Naive thymus-derived CD8-positive, alpha-beta T cell (primary cell): Measurements from ENCODE around the gene EXOC4. TPM values are rescaled to one million over a fixed set of nuclear protein-coding genes. Genes with fewer than 3 reads are reported as not detected.
"Not testable (repeated sequence)": the region's sequence is repeated elsewhere in the genome, so short reads cannot be mapped to it uniquely, and the experiment has no call there.

ENCODE experiments used
- ATAC-seq, 2 donors: fragments of 150-1000 bp; cut with Tn5 transposase in 1 of 2; sonication (Bioruptor Pico), chemical (Tn5 transposase) in 1 of 2; 1 replicate in 1 of 2; 2 replicates in 1 of 2; pipeline ENCODE4 v1.10.0; 2021; ENCODE audit warnings: mild to moderate bottlenecking in 2 of 2, moderate library complexity in 2 of 2
- POLR2A ChIA-PET: fragments of 350-600 bp; sonication (Branson Sonifier 250); formaldehyde crosslinking; loops from one replicate; lab custom pipeline; 2021; ENCODE audit warnings: antibody characterized with exemption; lab: Charles Lee
- DNase-seq, 10 donors: peaks; one replicate each; pipeline versions ENCODE4 v3.0.0 to v3.0.0-alpha.2; 2020 to 2022
- H3K27ac Mint-ChIP-seq, 10 donors: one replicate each; pipeline ENCODE4 v1.8.0; 2020 to 2022; ENCODE audit warnings: mild to moderate bottlenecking in 10 of 10, mixed read lengths in 10 of 10, moderate library complexity in 4 of 10, inconsistent platforms in 1 of 10
- H3K27me3 Mint-ChIP-seq, 5 donors: one replicate each; pipeline ENCODE4 v1.8.0; 2021 to 2022; ENCODE audit warnings: mixed read lengths in 5 of 5
- H3K36me3 Mint-ChIP-seq, 3 donors: one replicate each; pipeline ENCODE4 v1.8.0; 2020 to 2022; ENCODE audit warnings: mixed read lengths in 3 of 3, mild to moderate bottlenecking in 2 of 3, inconsistent platforms in 1 of 3
- H3K4me1 Mint-ChIP-seq, 4 donors: one replicate each; pipeline ENCODE4 v1.8.0; 2021 to 2022; ENCODE audit warnings: mixed read lengths in 4 of 4
- H3K4me3 Mint-ChIP-seq, 10 donors: one replicate each; pipeline ENCODE4 v1.8.0; 2020 to 2022; ENCODE audit warnings: mild to moderate bottlenecking in 10 of 10, mixed read lengths in 10 of 10, moderate library complexity in 6 of 10, inconsistent platforms in 1 of 10
- H3K9me3 Mint-ChIP-seq, 9 donors: one replicate each; pipeline ENCODE4 v1.8.0; 2020 to 2022; ENCODE audit warnings: mixed read lengths in 9 of 9, mild to moderate bottlenecking in 3 of 9, inconsistent platforms in 1 of 9, moderate library complexity in 1 of 9
- polyA plus RNA-seq, 3 donors: library from polyadenylated mRNA; unstranded; fragments of 300-500 nt; fragmentation: Illumina TruSeq; gene quantifications; one replicate each; pipeline ENCODE4 v1.2.3, GENCODE V29; 2021
- total RNA-seq, 8 experiments: library from RNA in 2 of 8; stranded (reverse) in 2 of 8; gene quantifications; one replicate each; pipeline ENCODE4 v1.2.3 and lab custom pipeline; 2021 to 2026

Gene EXOC4
- total and polyA plus RNA-seq, 5 experiments from 2014 or later: 29.4 to 68.6 (median 42.4) TPM

DNA sequence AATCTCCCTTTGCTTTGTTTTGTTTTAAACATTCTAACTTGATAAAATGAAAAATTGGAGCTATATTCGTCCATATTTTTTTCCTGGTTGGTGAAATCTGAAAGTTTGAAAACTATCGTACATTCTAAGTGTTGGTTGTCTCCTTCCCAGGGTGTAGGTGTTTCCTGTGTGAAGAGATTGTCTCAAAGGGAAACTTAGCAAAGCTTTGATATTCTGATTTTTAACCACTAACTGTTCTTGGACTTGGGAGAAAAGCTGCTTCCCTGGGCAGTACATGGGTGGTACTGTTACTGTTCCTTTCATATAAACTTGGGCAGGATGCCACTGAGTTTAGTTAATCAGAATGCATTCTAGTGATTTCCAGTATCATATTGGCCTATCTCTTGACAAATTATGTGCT lies 620.8 kb downstream of the EXOC4 start:
- H3K36me3 Mint-ChIP-seq: peaks cover 0 to 12% (median 10%) of the 10 kb centered on the region in 3 donors
- POLR2A ChIA-PET: no interaction called here
- H3K27me3 Mint-ChIP-seq: no peaks in the 10 kb centered on the region
- H3K4me3 Mint-ChIP-seq: no peak overlapping the region
- DNase-seq: no peak
- H3K4me1 Mint-ChIP-seq: peaks cover 25 to 62% (median 44%) of the 10 kb centered on the region in 4 donors
- H3K9me3 Mint-ChIP-seq: peaks cover 0 to 4% (median 0%) of the 10 kb centered on the region in 9 donors
- ATAC-seq: no peak
- peak overlapping the region in 1 of 10 donors; percentile 60 for H3K27ac Mint-ChIP-seq

DNA sequence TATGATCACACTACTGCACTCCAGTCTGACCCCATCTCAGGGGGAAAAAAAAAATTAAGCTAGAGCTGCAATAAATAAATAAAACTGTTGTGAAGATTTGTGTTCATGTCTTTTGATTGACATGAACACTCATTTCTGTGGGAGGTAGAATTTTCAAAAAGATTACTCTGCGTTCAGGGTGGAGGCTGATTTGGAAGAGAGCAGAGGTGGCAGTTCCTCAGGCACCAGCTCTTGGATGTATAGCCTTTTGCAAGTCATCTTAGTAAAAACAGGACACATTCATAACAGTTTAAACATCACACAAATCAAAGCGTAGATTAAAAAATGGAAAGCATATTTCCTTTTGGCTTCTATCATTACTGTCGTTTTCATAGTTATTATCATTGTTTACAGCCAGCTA lies 630.7 kb downstream of the EXOC4 start:
- Mint-ChIP-seq H3K4me1 (peaks cover 0 to 8% (median 3%) of the 10 kb centered on the region in 4 donors), H3K27me3 (no peaks in the 10 kb centered on the region), H3K4me3 (no peak overlapping the region), H3K27ac (no peak overlapping the region), H3K9me3 (peaks cover 0 to 22% (median 6%) of the 10 kb centered on the region in 9 donors), H3K36me3 (peaks cover 5 to 20% (median 10%) of the 10 kb centered on the region in 3 donors)
- DNase-seq: no peak
- POLR2A ChIA-PET: no interaction called here
- no peak for ATAC-seq

DNA sequence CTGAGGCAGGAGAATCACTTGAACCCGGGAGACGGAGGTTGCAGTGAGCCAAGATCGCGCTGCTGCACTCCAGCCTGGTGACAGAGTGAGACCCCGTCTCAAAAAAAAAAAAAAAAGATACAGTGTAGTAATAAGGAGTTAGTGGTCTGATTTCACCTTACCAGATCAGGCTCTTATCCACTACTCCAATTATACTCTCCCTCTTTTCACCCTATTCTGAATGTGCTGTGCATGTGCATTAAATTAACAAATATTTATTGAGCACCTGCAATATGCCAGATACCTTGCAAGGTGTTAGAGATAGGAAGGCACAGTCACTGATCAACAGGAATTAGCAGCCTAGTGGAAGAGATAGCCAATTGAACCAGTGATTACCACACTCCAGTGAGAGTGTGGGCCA lies 632.3 kb downstream of the EXOC4 start:
- no peak for ATAC-seq
- H3K4me1 Mint-ChIP-seq: peaks cover 0 to 6% (median 2%) of the 10 kb centered on the region in 4 donors
- DNase-seq: no peak
- POLR2A ChIA-PET: no interaction called here
- H3K9me3 Mint-ChIP-seq: peaks cover 0 to 28% (median 10%) of the 10 kb centered on the region in 9 donors
- no peak overlapping the region for H3K27ac Mint-ChIP-seq
- no peaks in the 10 kb centered on the region for H3K27me3 Mint-ChIP-seq
- peaks cover 3 to 24% (median 10%) of the 10 kb centered on the region in 3 donors for H3K36me3 Mint-ChIP-seq
- no peak overlapping the region for H3K4me3 Mint-ChIP-seq

DNA sequence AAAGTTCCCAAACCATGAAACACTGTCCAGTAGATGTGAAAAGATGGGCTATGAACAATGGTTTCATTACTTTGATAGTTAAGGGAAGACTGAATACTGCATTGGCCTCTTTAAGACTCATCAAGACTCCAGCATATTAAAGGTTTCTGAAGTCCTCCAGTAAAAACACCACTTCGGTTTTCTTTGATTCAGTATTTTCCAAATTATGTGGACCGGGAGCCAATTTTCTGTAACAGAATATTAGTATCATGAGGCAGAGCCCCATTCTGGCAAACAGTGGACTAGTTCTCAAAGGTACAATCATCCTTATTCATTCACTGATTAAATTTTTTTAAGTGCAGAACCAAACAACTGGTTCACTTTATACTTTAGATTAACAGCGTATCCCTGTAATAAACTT lies 633.2 kb downstream of the EXOC4 start:
- ATAC-seq: no peak

DNA sequence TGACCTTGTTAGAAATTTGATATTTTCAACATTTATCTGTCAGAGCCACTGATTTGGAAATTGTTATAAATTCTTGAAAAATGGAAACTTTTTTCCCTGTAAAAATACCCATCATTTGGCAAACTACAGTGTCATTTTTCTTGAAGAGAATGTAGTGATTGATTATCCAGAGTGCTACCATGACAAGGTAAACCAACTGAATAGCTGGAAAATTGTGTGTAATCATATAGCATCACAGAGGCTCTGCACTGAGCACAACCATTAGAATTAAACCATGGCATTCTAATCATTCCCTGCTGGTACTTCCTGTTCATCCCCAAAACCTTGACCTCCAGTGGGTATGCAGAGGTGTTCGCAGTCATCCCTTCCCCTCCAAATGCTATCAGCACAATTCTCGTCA lies 633.9 kb downstream of the EXOC4 start:
- H3K27ac Mint-ChIP-seq: no peak overlapping the region

More for the DNA sequence above, 633.2 kb downstream of the EXOC4 start:
- H3K36me3 Mint-ChIP-seq: peaks cover 3 to 24% (median 10%) of the 10 kb centered on the region in 3 donors
- no peak for DNase-seq
- H3K9me3 Mint-ChIP-seq: peaks cover 0 to 25% (median 10%) of the 10 kb centered on the region in 9 donors
- no peak overlapping the region for H3K27ac Mint-ChIP-seq
- POLR2A ChIA-PET: no interaction called here
- no peak overlapping the region for H3K4me3 Mint-ChIP-seq
- peaks cover 0 to 6% (median 2%) of the 10 kb centered on the region in 4 donors for H3K4me1 Mint-ChIP-seq
- no peaks in the 10 kb centered on the region for H3K27me3 Mint-ChIP-seq

DNA sequence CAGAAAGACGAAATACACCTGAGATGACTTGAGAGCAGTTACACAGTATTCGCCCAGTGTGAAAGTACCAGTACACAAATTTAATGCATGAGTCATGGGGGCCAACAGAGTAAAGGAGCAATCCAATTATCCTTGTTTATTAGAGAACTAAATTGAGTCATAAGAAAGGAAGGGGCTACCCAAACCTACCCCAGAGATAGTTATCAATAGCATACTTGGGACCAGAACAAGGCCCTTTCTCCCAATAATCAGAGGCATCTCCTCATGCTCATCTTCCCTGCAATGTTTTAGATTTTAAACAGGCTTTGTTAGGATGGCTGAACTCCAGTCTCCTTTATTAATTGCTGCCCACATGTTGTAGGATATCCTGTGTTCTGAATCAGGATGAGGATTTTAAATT lies 634.6 kb downstream of the EXOC4 start:
- Mint-ChIP-seq H3K4me3 (no peak overlapping the region), H3K27me3 (no peaks in the 10 kb centered on the region), H3K27ac (no peak overlapping the region), H3K4me1 (peaks cover 0 to 6% (median under 1%) of the 10 kb centered on the region in 4 donors), H3K9me3 (peaks cover 0 to 25% (median 10%) of the 10 kb centered on the region in 9 donors), H3K36me3 (peaks cover under 1 to 19% (median 10%) of the 10 kb centered on the region in 3 donors)
- DNase-seq: no peak
- POLR2A ChIA-PET: no interaction called here
- ATAC-seq: no peak

More for the DNA sequence above, 633.9 kb downstream of the EXOC4 start:
- H3K36me3 Mint-ChIP-seq: peaks cover 3 to 23% (median 10%) of the 10 kb centered on the region in 3 donors
- no peak overlapping the region for H3K4me3 Mint-ChIP-seq
- ATAC-seq (no peak), DNase-seq (no peak)
- POLR2A ChIA-PET: no interaction called here
- peaks cover 0 to 6% (median 1%) of the 10 kb centered on the region in 4 donors for H3K4me1 Mint-ChIP-seq
- H3K27me3 Mint-ChIP-seq: no peaks in the 10 kb centered on the region
- H3K9me3 Mint-ChIP-seq: peaks cover 0 to 25% (median 10%) of the 10 kb centered on the region in 9 donors

DNA sequence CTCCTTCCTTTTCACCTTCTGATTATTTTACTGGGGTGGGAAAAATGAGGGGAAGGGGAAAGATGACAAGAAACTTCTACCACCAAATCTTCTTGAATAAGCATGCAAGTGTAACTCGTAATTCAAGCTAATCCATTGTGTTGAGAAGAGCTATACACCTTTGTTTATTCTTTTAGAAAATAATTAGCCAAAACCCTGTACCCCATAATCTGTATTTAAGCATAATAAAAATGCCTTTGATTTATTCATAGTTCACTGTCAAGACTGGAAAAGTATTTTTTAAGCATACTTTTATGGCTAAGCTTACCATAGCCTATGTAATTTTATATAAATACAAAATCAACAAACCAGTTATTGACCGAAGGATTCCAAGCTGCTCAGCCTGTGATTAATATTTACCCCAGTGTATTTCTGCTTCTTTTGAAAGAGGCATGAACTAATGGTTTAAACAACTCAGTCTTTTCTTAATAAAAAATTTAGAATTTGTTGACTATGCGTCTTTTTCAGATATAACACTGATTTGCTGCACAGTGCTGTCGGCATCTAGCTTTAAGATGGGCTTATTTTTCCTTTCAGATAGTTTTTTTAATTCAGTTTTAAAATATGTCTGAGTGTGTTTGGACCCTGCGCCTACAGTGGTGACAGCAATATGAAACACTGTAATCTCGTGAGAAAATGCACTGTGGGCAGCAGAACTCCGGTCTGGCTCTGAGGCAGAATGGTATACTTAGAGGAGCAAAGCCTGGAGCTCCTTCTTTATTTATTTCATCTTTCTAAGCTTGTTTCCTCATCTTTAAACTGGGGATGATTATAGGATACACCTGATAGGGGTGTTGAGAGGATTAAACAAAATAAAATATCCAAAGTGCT lies 635.4 kb downstream of the EXOC4 start:
- POLR2A ChIA-PET: no interaction called here
- Mint-ChIP-seq H3K27ac (no peak overlapping the region), H3K9me3 (peaks cover 0 to 25% (median 10%) of the 10 kb centered on the region in 9 donors), H3K4me1 (peaks cover 0 to 6% (median 0%) of the 10 kb centered on the region in 4 donors), H3K36me3 (peaks cover 0 to 19% (median 10%) of the 10 kb centered on the region in 3 donors), H3K27me3 (no peaks in the 10 kb centered on the region), H3K4me3 (no peak overlapping the region)
- ATAC-seq: no peak
- no peak for DNase-seq

DNA sequence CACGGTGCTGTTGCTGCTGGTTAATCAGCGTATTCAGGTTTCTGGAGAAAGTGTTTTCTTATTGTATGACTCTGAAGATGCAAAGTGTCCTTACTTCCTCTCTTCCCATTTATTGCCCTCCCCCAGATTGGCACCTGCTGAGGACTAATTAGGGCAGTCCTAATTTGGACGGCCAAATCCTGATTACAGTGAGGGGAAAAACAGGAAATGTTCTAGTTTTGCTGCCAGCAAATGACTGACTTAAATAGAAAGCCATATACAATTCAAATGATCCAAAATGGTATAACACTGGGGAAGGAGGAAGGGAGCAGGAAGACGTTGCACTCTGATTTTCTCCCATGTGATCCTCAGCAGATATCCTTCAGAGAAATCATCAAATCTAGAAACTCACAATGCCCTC lies 651.9 kb downstream of the EXOC4 start:
- Mint-ChIP-seq H3K27ac (no peak overlapping the region), H3K27me3 (no peaks in the 10 kb centered on the region), H3K4me1 (peaks cover 0 to 6% (median 0%) of the 10 kb centered on the region in 4 donors), H3K36me3 (peaks cover 28 to 69% (median 38%) of the 10 kb centered on the region in 3 donors), H3K9me3 (peaks cover 0 to 36% (median 0%) of the 10 kb centered on the region in 9 donors), H3K4me3 (no peak overlapping the region)
- no peak for DNase-seq
- ATAC-seq: no peak
- POLR2A ChIA-PET: no interaction called here

DNA sequence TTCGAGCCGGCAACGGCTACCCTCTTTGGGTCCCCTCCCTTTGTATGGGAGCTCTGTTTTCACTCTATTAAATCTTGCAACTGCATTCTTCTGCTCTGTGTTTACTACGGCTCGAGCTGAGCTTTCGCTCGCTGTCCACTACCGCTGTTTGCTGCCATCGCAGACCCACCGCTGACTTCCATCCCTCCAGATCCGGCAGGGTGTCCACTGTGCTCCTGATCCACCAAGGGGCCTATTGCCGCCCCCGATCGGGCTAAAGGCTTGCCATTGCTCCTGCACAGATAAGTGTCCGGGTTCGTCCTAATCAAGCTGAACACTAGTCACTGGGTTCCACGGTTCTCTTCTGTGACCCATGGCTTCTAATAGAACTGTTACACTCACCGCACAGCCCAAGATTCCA lies 653.7 kb downstream of the EXOC4 start:
- ATAC-seq, H3K4me3 Mint-ChIP-seq, H3K4me1 Mint-ChIP-seq, DNase-seq, POLR2A ChIA-PET, H3K27me3 Mint-ChIP-seq: not testable (repeated sequence)
- H3K9me3 Mint-ChIP-seq: peaks cover 0 to 36% (median 0%) of the 10 kb centered on the region in 9 donors
- H3K36me3 Mint-ChIP-seq: peaks cover 30 to 71% (median 44%) of the 10 kb centered on the region in 3 donors
- H3K27ac Mint-ChIP-seq: peak overlapping the region in 2 of 10 donors; percentile 46 to 64

DNA sequence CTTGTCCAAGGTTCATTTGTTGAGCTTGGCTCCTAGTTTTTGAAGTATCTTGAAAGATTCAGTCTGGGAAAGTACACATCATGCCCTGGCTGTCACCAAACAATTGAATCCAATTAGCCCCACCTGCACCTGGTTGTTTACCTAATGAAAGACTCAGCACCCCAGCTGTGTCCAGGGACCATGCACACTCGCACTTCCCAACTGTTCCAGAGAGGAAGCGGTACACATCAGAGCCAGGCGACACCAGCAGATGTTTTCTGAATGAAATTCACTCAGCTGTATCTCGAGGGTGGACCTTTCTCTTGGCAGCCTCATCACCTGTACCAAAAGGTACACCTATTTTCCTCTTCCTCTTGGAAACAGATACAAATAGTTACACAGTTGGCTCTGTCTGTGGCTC lies 657.9 kb downstream of the EXOC4 start:
- Mint-ChIP-seq H3K4me3 (no peak overlapping the region), H3K36me3 (peaks cover 23 to 44% (median 26%) of the 10 kb centered on the region in 3 donors), H3K9me3 (peaks cover 0 to 11% (median 0%) of the 10 kb centered on the region in 9 donors), H3K27me3 (no peaks in the 10 kb centered on the region), H3K4me1 (no peaks in the 10 kb centered on the region), H3K27ac (no peak overlapping the region)
- DNase-seq: no peak
- ATAC-seq: no peak
- POLR2A ChIA-PET: no interaction called here

DNA sequence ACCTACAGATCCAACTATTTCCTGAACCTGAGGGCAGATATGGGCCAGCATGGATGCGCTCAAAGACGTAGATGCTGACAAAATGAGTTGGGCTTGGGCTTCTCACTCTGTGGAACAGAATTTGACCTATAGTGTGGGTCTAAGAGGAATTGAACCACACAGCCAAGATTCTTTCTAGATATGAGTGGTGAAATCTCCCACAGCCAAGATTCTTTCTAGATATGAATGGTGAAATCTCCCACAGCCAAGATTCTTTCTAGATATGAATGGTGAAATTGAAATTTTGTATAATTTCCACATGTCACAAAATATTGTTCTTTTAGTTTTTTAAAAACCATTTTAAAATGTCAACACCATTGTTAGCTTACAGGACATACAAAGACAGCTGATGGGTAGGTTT lies 658.8 kb downstream of the EXOC4 start:
- Mint-ChIP-seq H3K27ac (no peak overlapping the region), H3K4me1 (no peaks in the 10 kb centered on the region), H3K36me3 (peaks cover 25 to 44% (median 26%) of the 10 kb centered on the region in 3 donors), H3K9me3 (peaks cover 0 to 4% (median 0%) of the 10 kb centered on the region in 9 donors), H3K4me3 (no peak overlapping the region), H3K27me3 (no peaks in the 10 kb centered on the region)
- DNase-seq (no peak), ATAC-seq (no peak)
- POLR2A ChIA-PET: no interaction called here

DNA sequence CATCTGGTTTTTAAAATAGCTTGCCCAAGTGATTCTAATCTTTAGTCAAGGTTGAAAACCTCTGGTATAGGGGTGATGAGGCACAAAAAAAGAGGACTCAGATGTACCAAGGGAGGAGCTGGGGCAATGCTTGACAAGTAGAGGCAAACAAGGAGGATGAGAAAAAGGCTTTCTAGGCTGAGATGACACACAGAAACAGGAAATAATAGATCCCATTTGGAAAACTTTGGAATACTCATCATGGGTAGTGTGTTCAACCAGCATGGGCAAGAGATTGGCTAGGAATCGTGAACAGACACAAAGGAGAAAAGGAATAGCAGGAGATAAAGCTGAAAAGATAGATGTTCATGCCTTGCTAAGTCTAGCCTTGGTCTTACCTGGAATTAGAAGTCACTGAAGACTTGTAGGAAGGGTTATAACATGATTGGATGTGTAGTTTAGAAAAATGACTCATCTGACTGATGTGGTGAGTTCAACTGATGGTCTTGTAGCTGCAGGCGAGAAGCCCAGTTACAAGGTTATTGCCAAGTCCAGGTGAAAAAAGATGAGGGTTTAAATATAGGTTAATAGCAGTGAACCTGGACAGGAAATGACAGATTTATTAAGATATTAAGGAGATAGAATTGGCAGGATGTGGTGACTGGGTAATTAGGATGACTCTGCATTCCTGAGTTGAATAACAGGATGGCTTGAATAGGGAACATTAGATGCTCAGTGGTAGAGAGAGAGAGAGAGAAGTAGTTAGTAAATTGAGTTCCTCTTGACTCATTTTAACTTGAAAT lies 660.2 kb downstream of the EXOC4 start:
- Mint-ChIP-seq H3K27me3 (no peaks in the 10 kb centered on the region), H3K36me3 (peaks cover 34 to 55% (median 36%) of the 10 kb centered on the region in 3 donors), H3K27ac (no peak overlapping the region), H3K4me1 (no peaks in the 10 kb centered on the region), H3K9me3 (peaks cover 0 to 10% (median 0%) of the 10 kb centered on the region in 9 donors), H3K4me3 (no peak overlapping the region)
- POLR2A ChIA-PET: no interaction called here
- DNase-seq (no peak), ATAC-seq (no peak)
